Measurements from ENCODE around the gene RIC3.

RIC3 gene

GRCh38 chr11:8066036-8066910, 102.6 kb downstream of the RIC3 start:
- DNase-seq: no peak

GRCh38 chr11:8065031-8065430, 103.8 kb downstream of the RIC3 start:
- no peak for DNase-seq

GRCh38 chr11:8063324-8063723, 105.5 kb downstream of the RIC3 start:
- DNase-seq: no peak

GRCh38 chr11:8062781-8063257, 106.0 kb downstream of the RIC3 start:
- DNase-seq: no peak

- no peak for DNase-seq
Observed at GRCh38 chr11:8061555-8062428, 107.0 kb downstream of the RIC3 start.

GRCh38 chr11:8060801-8061554, 107.8 kb downstream of the RIC3 start:
- no peak for DNase-seq

- DNase-seq: no peak
Observed at GRCh38 chr11:8060146-8060719, 108.6 kb downstream of the RIC3 start.

- no peak for DNase-seq
Observed at GRCh38 chr11:8059571-8060011, 109.2 kb downstream of the RIC3 start.

GRCh38 chr11:8059030-8059429, 109.8 kb downstream of the RIC3 start:
- DNase-seq: no peak

GRCh38 chr11:8058216-8058615, 110.6 kb downstream of the RIC3 start:
- no peak for DNase-seq

- DNase-seq: no peak
Observed at GRCh38 chr11:8056810-8057463, 111.9 kb downstream of the RIC3 start.
